NCI-H82 treated with DMSO at 0.1 percent for 48 hours (cell line): ENCODE measurements around the gene TMPRSS9.

Experiments used
- DNase-seq: peaks from one replicate; lab custom pipeline; 2025; ENCODE audit not compliant: unreplicated experiment; lab: John Stamatoyannopoulos, UW

The TMPRSS9 gene

GRCh38 chr19:2329149-2329478 is 31.0 kb upstream of the TMPRSS9 start:
- DNase-seq: no peak

- no peak for DNase-seq
These were observed 30.6 kb upstream of the TMPRSS9 start for GRCh38 chr19:2329501-2329916.

- DNase-seq: no peak
These were observed 29.8 kb upstream of the TMPRSS9 start for GRCh38 chr19:2330255-2330631.

- no peak for DNase-seq
These were observed 29.3 kb upstream of the TMPRSS9 start for GRCh38 chr19:2330632-2331284.

- no peak for DNase-seq
These were observed 28.3 kb upstream of the TMPRSS9 start for GRCh38 chr19:2331601-2332246.

- DNase-seq: no peak
These were observed 27.6 kb upstream of the TMPRSS9 start for GRCh38 chr19:2332341-2333026.

- no peak for DNase-seq
These were observed 26.8 kb upstream of the TMPRSS9 start for GRCh38 chr19:2333027-2333806.

GRCh38 chr19:2333807-2334211 is 26.3 kb upstream of the TMPRSS9 start:
- DNase-seq: no peak

- no peak for DNase-seq
These were observed 25.6 kb upstream of the TMPRSS9 start for GRCh38 chr19:2334426-2334825.

- DNase-seq: no peak
These were observed 24.8 kb upstream of the TMPRSS9 start for GRCh38 chr19:2334986-2335846.

GRCh38 chr19:2335848-2336247 is 24.2 kb upstream of the TMPRSS9 start:
- DNase-seq: no peak

GRCh38 chr19:2336528-2337328 is 23.3 kb upstream of the TMPRSS9 start:
- no peak for DNase-seq

- no peak for DNase-seq
These were observed 22.7 kb upstream of the TMPRSS9 start for GRCh38 chr19:2337329-2337707.

- DNase-seq: no peak
These were observed 21.9 kb upstream of the TMPRSS9 start for GRCh38 chr19:2338055-2338615.

- DNase-seq: no peak
These were observed 21.1 kb upstream of the TMPRSS9 start for GRCh38 chr19:2338751-2339643.

GRCh38 chr19:2339644-2340310 is 20.3 kb upstream of the TMPRSS9 start:
- no peak for DNase-seq

- no peak for DNase-seq
These were observed 19.4 kb upstream of the TMPRSS9 start for GRCh38 chr19:2340496-2341243.
